KG1 (cell line): ENCODE results near the gene MAP2K1.
"Not testable (repeated sequence)": the region's sequence is repeated elsewhere in the genome, so short reads cannot be mapped to it uniquely, and the experiment has no call there.

Source experiments
- DNase-seq: peaks from one replicate; lab custom pipeline; 2025; lab: John Stamatoyannopoulos, UW

Gene MAP2K1

DNA sequence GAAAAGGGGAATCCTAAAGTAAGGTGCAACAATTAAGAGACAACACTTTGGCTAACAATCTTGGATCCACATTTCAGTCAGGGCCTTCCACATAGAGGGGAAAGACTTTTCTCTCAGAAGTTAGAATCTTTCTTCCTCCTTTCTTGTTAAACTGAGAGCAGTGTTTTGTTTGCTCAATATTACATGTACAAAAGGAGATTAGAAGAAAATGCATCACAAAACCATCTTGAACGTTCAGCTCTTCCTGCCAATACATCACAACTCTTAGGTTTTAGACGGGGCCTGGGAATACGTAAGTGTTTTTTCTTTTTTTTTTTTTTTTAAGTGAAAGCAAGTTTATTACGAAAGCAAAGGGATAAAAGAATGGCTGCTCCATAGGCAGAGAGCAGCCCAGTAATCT, 39.1 kb downstream of the MAP2K1 start:
- DNase-seq, result no peak

DNA sequence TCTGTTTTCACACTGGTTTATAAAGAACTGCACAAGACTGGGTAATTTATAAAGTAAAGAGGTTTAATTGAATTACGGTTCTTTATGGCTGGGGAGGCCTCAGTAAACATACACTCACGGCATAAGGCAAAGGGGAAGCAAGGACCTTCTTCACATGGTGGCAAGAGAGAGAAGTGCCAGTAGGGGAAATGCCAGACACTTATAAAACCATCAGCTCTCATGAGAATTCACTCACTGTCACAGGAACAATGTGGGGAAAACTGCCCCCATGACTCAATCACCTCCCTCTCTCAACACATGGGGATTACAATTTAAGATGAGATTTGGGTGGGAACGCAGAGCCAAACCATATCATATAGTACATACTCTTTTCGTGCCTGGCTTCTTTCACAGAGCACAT, 42.4 kb downstream of the MAP2K1 start:
- DNase-seq, result no peak

DNA sequence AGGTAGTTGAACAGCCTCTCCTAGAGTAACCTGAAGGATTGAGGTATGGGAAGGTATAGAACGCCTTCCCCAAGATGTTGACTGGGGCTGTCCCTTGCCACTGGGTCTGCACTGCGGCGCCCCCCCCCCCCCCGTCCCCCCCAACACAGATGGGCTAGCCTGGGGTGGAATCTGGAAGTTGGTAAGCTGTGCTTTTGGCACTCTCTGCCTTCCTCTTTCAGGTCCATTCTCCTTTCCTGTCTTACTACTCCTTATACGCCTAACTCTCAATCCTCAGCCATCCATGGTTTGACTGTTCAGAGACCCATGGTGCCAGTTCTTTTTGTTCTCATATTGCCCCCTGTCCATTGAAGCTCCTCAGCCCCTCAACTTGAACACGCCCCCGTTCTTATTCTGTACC, 42.8 kb downstream of the MAP2K1 start:
- no peak for DNase-seq

DNA sequence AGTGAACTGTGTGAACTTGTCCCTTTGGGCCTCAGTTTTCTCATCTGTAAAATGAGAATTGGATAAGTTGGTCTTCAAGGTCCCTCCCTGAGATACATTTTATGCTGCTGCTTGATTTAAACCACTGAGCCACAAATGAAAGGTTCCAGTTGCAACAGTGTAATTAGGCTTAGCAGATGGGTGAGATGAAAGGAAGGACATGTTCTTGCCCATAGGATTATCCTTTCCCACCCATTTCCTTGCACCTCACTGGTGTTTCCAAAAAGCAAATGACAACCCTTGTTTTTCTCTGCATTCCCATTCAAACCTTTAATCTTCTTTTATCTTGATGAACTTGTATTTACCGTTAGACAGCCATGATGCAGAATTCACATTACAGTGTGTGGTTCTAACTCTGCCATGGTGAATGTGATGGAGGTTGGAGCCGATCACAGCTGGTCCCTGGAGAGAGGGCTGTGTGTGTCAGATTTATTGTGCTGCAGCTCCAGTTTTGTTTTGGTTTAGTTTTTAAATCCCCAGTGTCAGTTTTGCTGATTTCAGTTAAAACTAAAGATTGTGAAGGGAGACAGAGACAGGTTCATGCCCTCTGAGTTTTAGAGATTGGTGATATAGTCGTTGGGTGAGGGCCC, 44.0 kb downstream of the MAP2K1 start:
- no peak for DNase-seq

DNA sequence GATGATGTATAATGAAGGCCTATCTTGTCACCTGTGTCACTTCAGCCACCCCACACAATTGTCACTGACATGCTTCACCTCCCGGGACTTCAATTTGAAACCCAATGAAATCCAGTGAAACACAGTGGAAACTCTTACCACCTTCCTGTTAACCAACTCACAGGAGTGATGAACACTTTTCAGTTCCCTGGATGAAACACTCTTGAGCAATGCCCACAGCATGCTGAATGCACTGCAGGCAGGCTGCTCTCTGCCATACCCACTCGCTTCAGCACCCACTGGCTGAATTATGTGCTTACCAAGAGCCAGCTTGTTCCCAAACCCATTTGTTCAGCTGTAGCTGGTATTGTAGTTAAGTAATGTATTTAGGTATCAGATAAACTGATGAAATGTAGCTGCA, 47.0 kb downstream of the MAP2K1 start:
- no peak for DNase-seq

DNA sequence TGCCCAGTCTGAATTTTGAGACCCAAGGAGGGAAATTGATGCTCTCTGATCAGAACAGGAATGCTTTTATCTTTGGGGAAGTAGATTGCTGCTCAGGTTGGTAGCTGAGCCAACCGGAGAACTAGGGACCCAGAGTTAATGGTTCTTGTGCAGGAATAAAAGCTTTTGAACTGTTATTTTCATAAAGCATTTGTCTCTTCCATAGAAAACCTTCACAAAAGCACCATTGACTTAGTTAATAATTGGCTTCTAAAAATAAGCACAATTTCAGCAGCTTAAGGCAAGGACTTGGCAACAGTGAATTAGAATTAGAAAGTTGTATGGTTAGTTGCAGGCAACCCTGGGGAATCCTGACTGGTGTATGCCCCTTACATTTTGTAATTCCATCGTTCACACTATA, 53.8 kb downstream of the MAP2K1 start:
- no peak for DNase-seq

GRCh38 chr15:66452420-66452819, 65.7 kb downstream of the MAP2K1 start:
- no peak for DNase-seq

DNA sequence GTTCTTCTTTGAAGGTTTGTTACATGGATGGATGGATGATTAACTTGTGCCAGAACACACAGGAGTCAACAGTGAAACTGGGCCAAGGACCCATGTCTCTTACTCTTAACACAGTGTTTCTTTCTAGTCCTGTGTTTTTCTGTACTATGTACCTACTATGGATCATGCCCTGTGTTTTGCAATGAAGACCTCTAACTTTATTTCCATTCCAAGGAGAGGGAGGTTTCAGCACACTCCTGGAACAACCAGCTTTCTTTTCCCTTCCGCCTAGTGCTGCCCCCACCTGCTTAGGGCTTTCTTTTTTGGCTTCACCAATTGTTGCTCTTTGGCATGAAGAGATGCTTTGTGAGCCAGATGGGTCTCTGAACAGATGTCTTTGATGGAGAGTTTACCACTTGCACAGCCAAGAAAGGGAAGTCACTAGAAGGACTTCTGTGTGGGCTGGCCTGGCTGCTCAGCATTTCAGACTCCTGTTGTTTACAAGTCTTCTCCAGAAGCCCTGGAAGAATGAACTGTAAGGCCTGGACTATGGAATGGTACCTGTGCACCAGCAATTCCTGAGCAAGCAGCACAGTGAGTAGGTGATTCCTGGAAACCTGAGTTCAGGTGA, 66.4 kb downstream of the MAP2K1 start:
- no peak for DNase-seq

- no peak for DNase-seq
These were observed 67.4 kb downstream of the MAP2K1 start for GRCh38 chr15:66454143-66454542.

DNA sequence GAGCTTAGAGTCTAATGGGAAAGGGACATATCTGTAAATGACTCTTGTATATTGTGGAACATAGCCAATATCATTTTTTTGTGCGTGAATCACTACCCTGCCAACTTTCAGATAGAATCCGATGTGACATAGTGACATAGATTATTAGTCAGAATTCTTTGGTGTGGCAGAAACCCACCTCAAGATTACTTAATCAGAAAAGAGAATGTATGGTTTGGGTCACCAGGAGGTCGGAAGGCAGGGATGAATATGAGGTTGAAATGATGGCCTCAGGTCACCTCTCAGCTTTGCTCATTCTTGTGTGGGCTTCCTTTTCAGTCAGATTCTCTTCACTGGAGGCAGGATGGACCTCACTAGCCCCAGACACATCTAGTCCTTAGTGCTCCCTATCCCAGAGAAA, 69.5 kb downstream of the MAP2K1 start:
- DNase-seq, result no peak

DNA sequence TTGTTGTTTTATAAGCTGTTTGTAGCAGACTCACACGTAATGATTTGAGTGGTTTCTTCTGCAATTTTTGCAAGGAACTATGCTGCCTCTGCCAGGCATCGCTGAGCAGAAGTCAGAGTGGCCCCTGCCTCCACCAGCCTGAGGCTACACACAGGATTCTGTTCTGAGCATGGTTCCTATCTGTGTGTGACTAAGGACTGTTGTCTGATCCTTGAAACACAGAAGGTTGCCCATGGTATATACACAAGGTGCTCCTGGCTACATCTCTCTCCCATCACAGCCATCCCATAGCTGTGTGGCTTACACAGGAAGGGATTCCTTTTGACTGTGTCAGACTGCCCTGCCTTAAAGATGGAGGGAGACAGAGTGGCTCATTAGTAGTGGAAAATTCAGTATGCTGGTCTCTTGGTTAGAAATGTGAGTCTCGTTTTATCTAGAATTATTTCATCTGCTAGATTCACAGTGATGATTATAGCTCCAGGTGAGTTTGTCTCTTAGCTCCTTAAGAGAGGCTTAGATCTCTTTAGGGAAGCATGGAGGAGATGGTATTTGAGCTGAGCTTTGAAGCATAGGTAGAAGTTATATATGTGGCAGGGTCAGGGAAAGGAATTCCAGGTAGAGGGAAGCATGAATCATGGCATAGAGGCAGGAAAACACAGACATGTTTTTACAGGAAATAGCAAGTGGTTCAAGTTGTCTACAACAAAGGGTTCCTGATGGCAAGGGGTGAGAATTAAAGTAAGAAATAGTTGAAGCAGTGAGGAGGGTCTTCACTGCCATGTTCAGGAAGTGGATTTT, 73.3 kb downstream of the MAP2K1 start:
- DNase-seq, result no peak

DNA sequence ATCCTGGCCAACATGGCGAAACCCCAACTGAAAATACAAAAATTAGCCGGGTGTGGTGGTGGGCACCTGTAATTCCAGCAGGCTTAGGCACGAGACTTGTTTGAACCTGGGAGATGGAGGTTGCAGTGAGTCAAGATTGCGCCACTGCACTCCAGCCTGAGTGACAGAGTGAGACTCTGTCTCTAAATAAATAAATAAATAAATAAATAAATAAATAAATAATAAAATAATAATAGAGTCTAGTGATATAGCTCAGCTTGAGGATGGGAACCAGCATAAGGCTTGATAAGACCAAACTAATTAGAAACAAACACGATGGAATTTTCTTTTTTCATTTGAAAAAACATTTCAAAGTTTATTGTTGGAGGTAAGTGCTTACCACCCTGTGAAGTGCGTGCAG, 74.6 kb downstream of the MAP2K1 start:
- not testable (repeated sequence) for DNase-seq

- DNase-seq, result no peak
These were observed 75.2 kb downstream of the MAP2K1 start for GRCh38 chr15:66461917-66462316.

DNA sequence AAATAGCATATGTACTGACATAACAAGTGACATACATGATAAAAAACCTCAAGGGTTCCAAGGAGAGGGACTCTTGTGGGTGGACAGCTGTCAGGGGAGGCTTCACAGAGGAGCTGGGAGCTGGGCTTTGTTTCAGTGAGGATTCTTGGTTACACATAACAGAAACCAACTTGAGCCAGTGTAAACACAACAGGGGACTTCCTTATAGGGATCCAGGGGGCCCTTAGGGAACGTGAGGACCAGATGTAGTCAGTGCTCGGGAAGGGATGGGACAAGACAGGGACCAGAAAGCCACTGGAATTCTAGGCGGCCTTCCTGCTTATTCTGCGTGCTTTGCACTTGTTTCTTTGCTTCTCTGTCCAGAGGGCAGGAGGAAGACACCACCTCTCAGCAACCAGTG, 75.9 kb downstream of the MAP2K1 start:
- no peak for DNase-seq

- DNase-seq, result not testable (repeated sequence)
These were observed 78.6 kb downstream of the MAP2K1 start for GRCh38 chr15:66465294-66465693.

GRCh38 chr15:66467162-66468040, 80.7 kb downstream of the MAP2K1 start:
- not testable (repeated sequence) for DNase-seq

DNA sequence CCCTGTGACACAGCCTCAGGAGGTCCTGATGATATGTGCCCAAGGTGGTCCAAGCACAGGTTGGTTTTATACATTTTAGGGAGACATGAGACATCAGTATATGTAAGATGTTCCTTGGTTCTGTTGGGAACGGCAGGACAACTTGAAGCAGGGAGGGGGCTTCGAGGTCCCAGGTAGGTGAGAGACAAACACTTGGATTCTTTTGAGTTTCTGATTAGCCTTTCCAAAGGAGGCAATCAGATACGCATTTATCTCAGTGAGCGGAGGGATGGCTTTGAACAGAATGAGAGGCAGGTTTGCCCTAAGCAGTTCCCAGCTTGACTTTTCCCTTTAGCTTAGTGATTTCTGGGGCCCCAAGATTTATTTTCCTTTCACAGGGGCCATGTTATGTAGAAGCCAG, 84.1 kb downstream of the MAP2K1 start:
- not testable (repeated sequence) for DNase-seq

DNA sequence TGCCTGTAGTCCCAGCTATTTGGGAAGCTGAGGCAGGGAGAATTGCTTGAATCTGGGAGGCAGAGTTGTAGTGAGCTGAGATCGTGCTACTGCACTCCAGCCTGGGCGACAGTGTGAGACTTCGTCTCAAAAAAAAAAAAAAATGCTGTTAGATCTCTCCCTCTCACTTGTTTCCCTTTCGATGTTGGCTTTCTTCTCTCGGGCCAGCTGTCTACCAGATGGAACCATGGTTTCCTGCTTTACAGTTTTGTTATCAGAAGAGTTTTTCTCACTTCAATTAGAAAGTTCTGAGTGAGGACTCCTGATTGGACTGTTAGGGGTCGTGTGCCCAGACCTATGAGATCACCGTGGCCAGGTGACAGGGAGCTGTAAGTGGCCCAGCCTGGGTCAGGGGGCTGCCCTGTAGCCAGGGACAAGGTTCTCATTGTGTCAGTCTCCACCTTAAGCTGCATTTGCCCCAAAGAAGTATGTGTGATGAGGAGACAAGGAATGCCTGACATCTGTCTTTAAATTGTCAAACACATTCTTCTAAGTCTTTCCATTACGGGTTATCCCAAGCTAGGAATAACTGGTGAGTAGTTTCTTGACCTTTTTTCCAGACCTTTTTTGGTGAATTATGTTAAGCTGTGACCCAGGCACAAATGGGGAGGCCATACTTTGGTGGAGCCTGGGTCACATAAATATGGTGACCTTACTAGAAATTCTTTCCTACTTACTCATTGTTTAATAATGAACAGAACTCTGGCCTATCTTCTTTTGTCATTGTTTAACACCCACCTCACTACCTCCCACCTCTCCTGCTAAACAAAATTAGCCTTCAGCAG, 85.7 kb downstream of the MAP2K1 start:
- DNase-seq, result no peak

GRCh38 chr15:66474135-66474534, 87.4 kb downstream of the MAP2K1 start:
- DNase-seq, result no peak

DNA sequence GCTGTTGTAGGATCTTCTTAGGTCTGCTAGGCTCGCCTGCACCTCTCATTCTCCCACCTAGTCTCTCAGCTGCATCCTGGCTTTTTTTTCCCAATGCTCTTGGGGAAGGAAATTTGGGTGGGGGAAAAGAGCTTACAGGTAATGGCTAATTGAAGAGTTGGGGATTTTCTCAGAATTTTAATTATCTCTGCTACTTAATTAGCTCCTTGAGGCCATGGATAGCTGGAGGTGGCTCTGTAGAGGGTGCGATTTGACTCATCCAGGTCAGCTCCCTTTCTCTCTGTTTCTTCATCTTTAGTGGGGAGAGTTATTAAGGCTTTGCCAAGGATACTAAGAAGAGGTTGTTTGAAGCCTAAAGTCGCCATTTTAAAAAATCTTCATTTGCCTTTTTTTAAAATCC, 88.3 kb downstream of the MAP2K1 start:
- DNase-seq, result no peak

DNA sequence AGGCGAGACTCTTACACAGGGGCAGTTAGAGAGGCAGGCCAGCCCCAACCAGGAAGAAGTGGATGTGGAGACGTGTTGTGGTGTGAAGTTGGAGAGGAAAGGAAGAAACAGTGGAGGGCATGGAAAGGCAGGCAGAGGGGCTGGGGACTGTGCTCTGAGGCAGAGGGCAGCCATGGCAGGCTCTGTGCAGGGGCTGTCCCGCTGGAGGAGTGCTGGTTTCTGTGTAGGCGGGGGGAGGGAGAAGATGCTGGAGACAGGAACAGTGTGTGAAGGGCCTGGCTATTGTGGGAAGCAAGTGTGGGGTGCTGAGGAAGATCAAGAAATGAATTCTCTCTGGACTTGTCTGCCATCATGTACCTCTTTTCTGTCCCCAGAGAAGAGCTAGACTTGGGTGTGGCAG, 89.8 kb downstream of the MAP2K1 start:
- no peak for DNase-seq
